ENCODE results near the gene GNB5.

GNB5 gene

GRCh38 chr15:52139599-52140462 lies 51.4 kb downstream of the GNB5 start:
- peak; percentile 25 for DNase-seq

- no peak for DNase-seq
Observed at GRCh38 chr15:52137432-52138357, 53.5 kb downstream of the GNB5 start.

GRCh38 chr15:52136442-52136980 lies 54.7 kb downstream of the GNB5 start:
- DNase-seq: no peak

- DNase-seq: no peak
Observed at GRCh38 chr15:52134502-52135144, 56.6 kb downstream of the GNB5 start.

- no peak for DNase-seq
Observed at GRCh38 chr15:52133510-52134220, 57.5 kb downstream of the GNB5 start.

- DNase-seq: no peak
Observed at GRCh38 chr15:52132066-52132465, 59.1 kb downstream of the GNB5 start.

DNA sequence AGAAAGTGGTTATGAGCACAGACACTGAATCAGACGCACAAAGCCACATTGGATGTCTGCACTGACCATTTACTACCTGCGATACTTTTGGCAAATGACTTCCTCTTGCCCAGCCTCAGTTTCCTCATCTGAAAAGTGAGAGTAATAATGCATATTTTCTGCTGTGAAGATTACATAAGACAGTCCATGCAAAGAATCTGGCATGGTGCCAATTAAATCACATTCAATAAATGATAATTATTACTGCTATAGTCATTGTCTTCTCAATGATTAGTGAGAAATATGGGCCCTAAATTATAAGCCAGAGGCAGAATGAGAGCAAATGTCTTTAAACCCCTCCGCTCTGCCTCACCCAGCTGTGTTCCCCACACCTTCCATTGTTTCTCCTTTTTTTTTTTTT lies 62.6 kb downstream of the GNB5 start:
- DNase-seq: no peak

DNA sequence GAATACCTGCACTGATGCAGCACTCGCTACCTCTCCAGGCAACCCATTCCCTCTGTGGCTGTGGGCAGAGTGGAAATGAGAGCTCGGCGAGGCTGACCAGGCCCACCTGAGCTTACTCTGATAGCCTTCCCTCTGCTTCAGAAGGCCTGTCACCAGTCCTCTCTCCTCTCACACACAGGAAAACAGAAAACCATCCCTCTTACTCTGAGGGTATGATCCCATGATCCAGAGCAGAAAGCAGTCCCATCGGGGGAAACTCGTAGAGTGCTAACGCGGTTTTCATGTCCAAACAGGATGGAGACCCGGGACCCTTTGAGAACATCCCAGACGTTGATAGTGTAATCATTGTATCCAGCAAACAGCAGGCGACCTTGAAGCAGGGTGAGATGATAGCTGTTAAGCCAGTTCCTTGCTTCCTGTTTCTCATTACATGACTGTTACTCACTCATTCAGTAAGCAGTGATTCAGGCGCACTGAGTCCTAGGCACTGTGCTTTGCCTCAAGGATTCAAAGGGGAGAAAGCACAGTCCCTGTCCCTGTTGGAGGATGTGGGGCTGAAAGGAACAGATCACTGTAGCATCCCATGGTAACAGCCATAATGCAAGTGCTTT lies 66.8 kb downstream of the GNB5 start:
- DNase-seq: no peak

- no peak for DNase-seq
Observed at GRCh38 chr15:52121896-52122295, 69.3 kb downstream of the GNB5 start.

GRCh38 chr15:52121006-52121405 lies 70.2 kb downstream of the GNB5 start:
- DNase-seq: no peak

GRCh38 chr15:52120488-52120887 lies 70.7 kb downstream of the GNB5 start:
- no peak for DNase-seq

DNA sequence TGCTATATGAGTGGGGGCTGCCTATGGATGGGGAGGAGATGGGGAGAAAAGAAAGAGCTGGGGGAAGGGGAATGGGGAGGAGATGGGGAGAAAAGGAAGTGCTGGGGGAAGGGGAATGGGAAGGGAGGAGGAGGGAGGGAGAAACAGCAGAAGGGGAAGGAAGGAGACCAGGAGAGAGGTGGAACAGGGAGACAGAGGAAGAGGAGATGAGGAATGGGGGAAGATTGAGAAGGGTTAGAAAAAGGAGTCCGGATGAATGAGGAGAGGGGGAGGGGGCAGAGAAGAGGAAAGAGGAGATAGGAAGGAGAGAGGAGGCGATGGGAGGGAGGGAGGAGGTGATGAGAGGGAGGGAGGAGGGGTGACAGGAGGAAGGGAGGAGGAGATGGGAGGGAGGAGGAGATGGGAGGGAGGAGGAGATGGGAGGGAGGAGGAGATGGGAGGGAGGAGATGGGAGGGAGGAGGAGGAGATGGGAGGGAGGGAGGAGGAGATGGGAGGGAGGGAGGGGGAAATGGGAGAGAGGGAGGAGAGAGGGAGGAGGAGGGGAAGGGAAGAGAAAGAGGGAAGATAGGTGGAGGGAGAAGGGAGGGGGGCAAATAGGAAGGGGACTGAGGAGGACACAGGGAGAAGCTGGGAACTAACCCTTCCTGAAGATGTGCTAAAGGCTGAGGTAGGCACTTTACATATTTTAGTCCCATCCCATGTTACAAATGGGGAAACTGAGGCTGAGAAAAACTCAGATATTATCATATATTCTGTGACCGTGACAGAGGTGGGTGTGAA lies 72.0 kb downstream of the GNB5 start:
- no peak for DNase-seq

GRCh38 chr15:52117549-52117948 lies 73.6 kb downstream of the GNB5 start:
- no peak for DNase-seq

DNA sequence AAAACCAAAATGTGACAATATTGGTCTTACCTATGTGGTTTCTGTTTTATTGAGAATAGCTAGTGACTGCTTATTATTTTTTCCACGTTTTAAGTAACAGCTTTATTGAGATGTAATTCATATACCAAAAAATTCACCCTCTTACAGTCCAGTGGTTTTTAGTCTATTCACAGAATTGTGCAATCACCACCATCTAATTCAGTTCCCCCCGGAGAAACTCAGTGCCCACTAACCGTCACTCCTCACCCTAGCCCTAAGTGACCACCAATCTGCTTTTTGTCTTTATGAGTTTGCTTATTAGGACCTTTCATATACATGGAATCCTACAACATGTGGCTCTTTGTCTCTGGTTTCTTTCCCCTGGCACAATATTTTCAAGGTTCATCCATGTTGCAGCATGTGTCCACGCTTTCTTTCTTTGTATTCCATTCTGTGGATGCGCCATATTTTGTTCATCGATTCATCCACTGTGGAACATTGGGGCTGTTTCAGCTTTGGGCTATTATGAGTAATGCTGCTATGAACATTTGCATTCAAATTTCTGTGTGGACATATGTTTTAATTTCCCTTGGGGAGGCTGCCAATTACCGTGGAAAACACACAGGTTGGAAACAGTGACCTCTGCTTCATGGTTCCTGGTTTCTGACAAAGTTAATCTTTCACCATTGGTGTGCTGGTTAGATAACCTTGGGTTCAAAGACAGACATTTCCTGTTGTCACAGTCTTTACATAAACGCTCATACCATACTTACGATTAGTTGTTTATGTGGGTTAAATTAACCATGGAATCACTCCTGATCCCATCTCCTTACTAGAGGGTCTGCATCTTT lies 75.4 kb downstream of the GNB5 start:
- no peak for DNase-seq

DNA sequence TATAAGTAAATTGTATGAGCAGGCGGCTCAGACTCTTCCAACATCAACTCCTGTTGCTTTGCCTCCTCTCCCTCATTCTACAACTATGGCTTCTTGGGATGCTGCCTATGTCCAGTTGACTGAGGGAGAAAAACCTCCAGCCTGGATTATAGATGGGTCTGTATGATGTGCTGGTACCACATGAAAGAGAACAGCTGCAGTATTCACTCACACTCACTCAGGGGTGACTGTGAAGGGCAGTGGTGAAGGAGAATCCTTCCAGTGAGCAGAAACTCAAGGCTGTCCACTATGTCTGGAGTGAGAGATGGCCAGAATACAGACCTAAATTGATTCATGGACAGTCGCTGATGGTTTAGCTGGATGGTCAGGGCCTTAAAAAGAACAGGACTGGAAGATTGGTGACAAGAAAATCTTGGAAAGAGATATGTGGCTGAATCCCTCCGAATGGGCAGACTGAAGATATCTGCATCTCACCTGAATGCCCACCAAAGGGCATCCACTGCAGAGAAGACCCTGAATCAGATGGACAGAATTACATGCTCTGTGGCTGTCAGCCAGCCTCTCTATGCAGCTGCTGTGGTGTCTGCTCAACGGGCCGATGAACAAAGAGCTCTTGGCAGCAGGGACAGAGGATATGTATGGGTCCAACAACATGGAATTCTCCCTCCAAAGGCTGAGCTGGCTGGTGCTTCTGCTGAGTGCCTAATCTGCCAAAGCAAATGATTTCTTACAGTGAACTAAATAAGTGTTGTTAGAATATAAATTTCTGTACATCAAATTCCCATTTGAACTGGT lies 76.7 kb downstream of the GNB5 start:
- DNase-seq: no peak

- DNase-seq: no peak
Observed at GRCh38 chr15:52113708-52114107, 77.5 kb downstream of the GNB5 start.

- DNase-seq: no peak
Observed at GRCh38 chr15:52113235-52113634, 78.0 kb downstream of the GNB5 start.

- no peak for DNase-seq
Observed at GRCh38 chr15:52112203-52112750, 78.9 kb downstream of the GNB5 start.

Measured in T1000 (cell line).